HG02623 (cell line): Measurements from ENCODE around the gene OBI1.

ENCODE experiments used
- ATAC-seq: cut with Tn5 transposase; IDR thresholded peaks from one replicate; pipeline ENCODE4 v1.9.1; 2021; ENCODE audit warnings: moderate library complexity; ENCODE audit not compliant: unreplicated experiment

The OBI1 gene

GRCh38 chr13:78592584-78592983 lies 66.4 kb downstream of the OBI1 start:
- ATAC-seq = no peak

- ATAC-seq = no peak
Measured at GRCh38 chr13:78589206-78589605, 69.7 kb downstream of the OBI1 start.

- no peak for ATAC-seq
Measured at GRCh38 chr13:78587395-78587794, 71.6 kb downstream of the OBI1 start.

- no peak for ATAC-seq
Measured at GRCh38 chr13:78586706-78587105, 72.2 kb downstream of the OBI1 start.

- no peak for ATAC-seq
Measured at GRCh38 chr13:78576261-78576660, 82.7 kb downstream of the OBI1 start.

- ATAC-seq = no peak
Measured at GRCh38 chr13:78572459-78572858, 86.5 kb downstream of the OBI1 start.

GRCh38 chr13:78569029-78569428 lies 89.9 kb downstream of the OBI1 start:
- no peak for ATAC-seq

- ATAC-seq = no peak
Measured at GRCh38 chr13:78566631-78567030, 92.3 kb downstream of the OBI1 start.
